Panc1 (cell line): ENCODE results near the gene ERGIC1. TPM values are rescaled to one million over a fixed set of nuclear protein-coding genes. Genes with fewer than 3 reads are reported as not detected.

Experiments used
- ATAC-seq: fragments of 200-7000 bp; cut with Tn5 transposase; 2 replicates; pipeline ENCODE4 v1.9.1; 2020; ENCODE audit warnings: mild to moderate bottlenecking, moderate library complexity
- BruUV-seq: library from RNA; stranded (reverse); fragments of 400-500 nt; replicated peaks from 2 replicates; lab custom pipeline; 2021; lab: Mats Ljungman, UMichigan
- CTCF ChIA-PET: fragments of 300-600 bp; sonication (Branson Sonifier 250); formaldehyde crosslinking; loops from one replicate; lab custom pipeline; 2022; ENCODE audit warnings: antibody characterized with exemption; lab: Charles Lee
- POLR2A ChIA-PET: fragments of 300-600 bp; sonication (Branson Sonifier 250); formaldehyde crosslinking; loops from one replicate; lab custom pipeline; 2022; ENCODE audit warnings: antibody characterized with exemption; lab: Charles Lee
- DNase-seq: peaks from one replicate; pipeline ENCODE4 v3.0.0-alpha.2; 2010; ENCODE audit warnings: low read depth, low spot score
- H3K27ac ChIP-seq: 2 replicates; pipeline ENCODE4 v1.5.1; 2011; ENCODE audit warnings: mild to moderate bottlenecking, low read length, inconsistent platforms
- H3K27me3 ChIP-seq: fragments of 200-500 bp; sonication (Bioruptor generic); 2 replicates; pipeline ENCODE4 v1.6.0; 2014; ENCODE audit warnings: low read length, inconsistent platforms; ENCODE audit not compliant: control insufficient read depth, insufficient read depth
- H3K36me3 ChIP-seq: fragments of 200-500 bp; sonication (Bioruptor generic); 2 replicates; pipeline ENCODE4 v1.5.1; 2014; ENCODE audit warnings: inconsistent platforms, mild to moderate bottlenecking, low read length, moderate library complexity; ENCODE audit not compliant: control insufficient read depth, insufficient read depth
- H3K4me1 ChIP-seq: 2 replicates; pipeline ENCODE4 v1.5.1; 2011; ENCODE audit warnings: inconsistent platforms, mild to moderate bottlenecking, low read length, moderate library complexity; ENCODE audit not compliant: control insufficient read depth, insufficient read depth
- H3K4me3 ChIP-seq, 2 experiments: 2 replicates each; pipeline ENCODE4 v1.5.1; 2011 to 2012; ENCODE audit warnings: low read depth in 2 of 2, low read length in 2 of 2, mild to moderate bottlenecking in 2 of 2, inconsistent platforms in 1 of 2, moderate library complexity in 1 of 2
- H3K9me3 ChIP-seq: fragments of 200-500 bp; sonication (Bioruptor generic); 2 replicates; pipeline ENCODE4 v1.5.1; 2014; ENCODE audit warnings: low read depth, mild to moderate bottlenecking, inconsistent platforms, low read length, moderate library complexity; ENCODE audit not compliant: control insufficient read depth, insufficient read depth
- CTCF ChIP-seq: fragments of 450-650 bp; IDR thresholded peaks from 2 replicates; pipeline ENCODE4 v1.5.1; 2017; ENCODE audit warnings: mild to moderate bottlenecking
- POLR2AphosphoS5 ChIP-seq: IDR thresholded peaks from 2 replicates; pipeline ENCODE4 v1.6.1; 2012; ENCODE audit warnings: mild to moderate bottlenecking, low read depth, low read length, moderate library complexity
- REST ChIP-seq, 2 experiments: IDR thresholded peaks; 2 replicates each; pipeline ENCODE4 v1.6.1; 2011 to 2012; ENCODE audit warnings: low read depth in 2 of 2, control low read depth in 1 of 2, low read length in 1 of 2, mild to moderate bottlenecking in 1 of 2, moderate library complexity in 1 of 2; ENCODE audit not compliant: insufficient read depth in 1 of 2
- SIN3A ChIP-seq: IDR thresholded peaks from 2 replicates; pipeline ENCODE4 v1.6.1; 2012; ENCODE audit warnings: low read depth, mild to moderate bottlenecking, low read length, moderate library complexity, borderline replicate concordance; ENCODE audit not compliant: insufficient read depth
- TCF7L2 ChIP-seq: IDR thresholded peaks from 2 replicates; pipeline ENCODE4 v1.6.1; 2011; ENCODE audit warnings: mild to moderate bottlenecking, low read depth, low read length, inconsistent platforms
- in situ Hi-C: cut with HindIII; loops from 2 replicates; pipeline ENCODE4 v1.10.0; 2016; ENCODE audit warnings: low sequenced_read_pairs, low pct_unique_long_range_greater_than_20kb
- intact Hi-C: fragments of 100-400 bp; cut with micrococcal nuclease; formaldehyde crosslinking; loops from one replicate; pipeline ENCODE4 v1.10.0; 2022; ENCODE audit not compliant: unreplicated experiment
- total RNA-seq: library from RNA; stranded (reverse); gene quantifications from one replicate; pipeline ENCODE4 v1.2.1, GENCODE V29; 2021; ENCODE audit not compliant: unreplicated experiment

Gene ERGIC1
- total RNA-seq, 1 experiment from 2014 or later, result 206 TPM

GRCh38 chr5:172983542-172984243, 149.6 kb downstream of the ERGIC1 start, which contains the start of gene ATP6V0E1:
Gene ATP6V0E1, plus strand, starts transcription at chr5:172983771. Its CDS starts 90 bp downstream, at chr5:172983861.
- no peaks in the 10 kb centered on the region for H3K27me3 ChIP-seq
- ATAC-seq (peak; percentile 97), DNase-seq (peak; percentile 55)
- H3K9me3 ChIP-seq, result no peaks in the 10 kb centered on the region
- no peaks in the 10 kb centered on the region; the same call in 1 of the 2 replicates for H3K36me3 ChIP-seq
- CTCF ChIA-PET, result interaction anchor here (0.8 to 1.6 kb wide), 3 partner anchors 74 to 1333 kb away, joined by 3 to 5 read pairs (median 3); no protein-coding TSS in a partner anchor
- intact Hi-C loops (loop anchor here (5.0 to 10.0 kb wide), 2 partner anchors 71 to 159 kb away; partner anchors contain the start of genes BNIP1 and CREBRF), in situ Hi-C loops (no loop called here)
- TF ChIP-seq SIN3A (peak; percentile 96), TCF7L2 (peak; percentile 13; the same call in 1 of the 2 replicates), CTCF (no peak), POLR2AphosphoS5 (peak; percentile 90)
- POLR2A ChIA-PET, result no interaction called here
- peaks cover 9% of the 10 kb centered on the region for H3K4me1 ChIP-seq
- peak within 1 kb of the TSS; percentile 82 to 99 for H3K4me3 ChIP-seq
- TSS peak; percentile 81 for BruUV-seq
- H3K27ac ChIP-seq, result peak within 1 kb of the TSS; percentile 92

DNA sequence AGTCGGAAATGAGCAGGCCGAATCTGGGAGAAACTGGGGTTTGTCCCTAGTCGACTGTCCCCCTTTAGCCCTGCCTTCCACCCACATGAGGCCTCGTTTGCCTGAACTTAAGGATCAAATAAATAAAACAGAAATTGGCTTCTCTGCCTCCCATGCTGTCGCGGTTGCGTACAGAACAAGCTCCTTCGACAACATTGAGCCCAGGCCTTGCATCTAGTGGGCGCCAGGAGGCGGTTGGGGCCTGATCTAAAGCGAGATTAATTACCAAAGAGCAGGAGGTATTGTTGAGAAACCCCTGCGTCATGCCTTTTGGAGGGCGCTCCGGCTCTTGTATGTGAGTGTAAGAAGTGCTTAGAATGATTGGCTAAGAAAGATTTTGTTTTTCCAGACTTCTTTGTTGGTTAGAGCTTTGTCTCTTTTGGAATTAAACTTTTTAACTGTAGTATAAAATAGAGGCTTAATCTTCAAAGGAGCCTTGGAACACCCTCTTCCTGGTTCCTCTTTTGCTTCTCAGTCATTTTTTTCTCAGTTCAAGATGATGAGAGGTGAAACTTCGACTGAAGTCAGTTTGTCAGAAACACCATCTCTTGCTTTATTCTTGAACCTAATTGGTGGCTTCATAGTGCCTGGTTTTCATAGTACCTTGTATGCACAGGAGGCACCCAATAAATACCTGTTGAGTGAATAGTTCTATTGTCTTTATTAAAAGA, 150.3 kb downstream of the ERGIC1 start:
- peaks cover 9% of the 10 kb centered on the region for H3K4me1 ChIP-seq
- peak overlapping the region; percentile 92 for H3K27ac ChIP-seq
- no peak for TF ChIP-seq POLR2AphosphoS5
- no peak; the same call in 1 of the 2 replicates for TF ChIP-seq CTCF
- no peak for TF ChIP-seq REST (IDR thresholded peaks at IDR 0.05; ENCODE audit: insufficient read depth in 1 of 2, low read depth in 2 of 2, low read length in 1 of 2)
- TF ChIP-seq SIN3A, result no peak
- TF ChIP-seq TCF7L2, result peak; percentile 18; the same call in 1 of the 2 replicates
- H3K9me3 ChIP-seq, result no peaks in the 10 kb centered on the region
- ChIA-PET POLR2A (no interaction called here), CTCF (interaction anchor here (0.9 to 1.6 kb wide), 2 partner anchors 73 to 1333 kb away, joined by 3 to 5 read pairs; no protein-coding TSS in a partner anchor)
- DNase-seq, result peak; percentile 43
- H3K27me3 ChIP-seq, result no peaks in the 10 kb centered on the region
- no TSS peak for BruUV-seq
- intact Hi-C loops (loop anchor here (5.0 to 10.0 kb wide), 2 partner anchors 70 to 158 kb away; partner anchors contain the start of genes BNIP1 and CREBRF), in situ Hi-C loops (no loop called here)
- H3K4me3 ChIP-seq, result peak overlapping the region; percentile 82 to 99
- H3K36me3 ChIP-seq, result no peaks in the 10 kb centered on the region; the same call in 1 of the 2 replicates
- ATAC-seq, result peak; percentile 67
